Activated CD4-positive, alpha-beta T cell treated with anti-CD3 and anti-CD28 coated beads for 36 hours (primary cell): ENCODE results near the gene PHC1. TPM values are rescaled to one million over a fixed set of nuclear protein-coding genes. Genes with fewer than 3 reads are reported as not detected.
"Not testable (repeated sequence)": the region's sequence is repeated elsewhere in the genome, so short reads cannot be mapped to it uniquely, and the experiment has no call there.

ENCODE experiments used
- ATAC-seq: fragments of 200-7000 bp; cut with Tn5 transposase; one replicate; pipeline ENCODE4 v1.10.0; 2021; ENCODE audit warnings: mild to moderate bottlenecking, moderate library complexity
- CTCF ChIA-PET: fragments of 350-600 bp; sonication (Branson Sonifier 250); formaldehyde crosslinking; loops from one replicate; lab custom pipeline; 2021; ENCODE audit warnings: antibody characterized with exemption; lab: Charles Lee
- POLR2A ChIA-PET: fragments of 350-600 bp; sonication (Branson Sonifier 250); formaldehyde crosslinking; loops from one replicate; lab custom pipeline; 2021; ENCODE audit warnings: antibody characterized with exemption, inconsistent platforms; lab: Charles Lee
- DNase-seq: peaks from one replicate; pipeline ENCODE4 v3.0.0-alpha.2; 2020
- H3K27ac Mint-ChIP-seq: one replicate; pipeline ENCODE4 v1.8.0; 2021; ENCODE audit warnings: mixed read lengths
- H3K27me3 Mint-ChIP-seq: one replicate; pipeline ENCODE4 v1.8.0; 2021; ENCODE audit warnings: mixed read lengths
- H3K36me3 Mint-ChIP-seq: one replicate; pipeline ENCODE4 v1.8.0; 2021; ENCODE audit warnings: low read depth, mixed read lengths
- H3K4me1 Mint-ChIP-seq: one replicate; pipeline ENCODE4 v1.8.0; 2021; ENCODE audit warnings: mixed read lengths
- H3K4me3 Mint-ChIP-seq: one replicate; pipeline ENCODE4 v1.8.0; 2021; ENCODE audit warnings: mild to moderate bottlenecking, moderate library complexity, mixed read lengths
- H3K9me3 Mint-ChIP-seq: one replicate; pipeline ENCODE4 v1.8.0; 2021; ENCODE audit warnings: low read depth, mixed read lengths
- intact Hi-C, 2 experiments: fragments of 100-400 bp; cut with DNase I in 1 of 2; cut with micrococcal nuclease in 1 of 2; formaldehyde crosslinking; loops; one replicate each; pipeline versions ENCODE4 v1.14.2 to v1.15.1; 2022 to 2024; cut with DNase I, micrococcal nuclease
- total RNA-seq, 2 experiments: library from RNA; stranded (reverse); gene quantifications; one replicate each; pipeline ENCODE4 v1.2.3, GENCODE V29; 2021

Gene PHC1
- 10 to 100 TPM; 17.1 to 21.9 TPM for total RNA-seq

GRCh38 chr12:8914033-8914715 lies at the start of gene PHC1:
TSS of gene PHC1 (plus strand) at chr12:8914509. CDS start at chr12:8917678, 3,169 bp downstream.
- Mint-ChIP-seq H3K4me3 (peak within 1 kb of the TSS; percentile 82), H3K4me1 (peaks cover 12% of the 10 kb centered on the region), H3K27ac (peak within 1 kb of the TSS; percentile 79)
- H3K27me3 Mint-ChIP-seq, H3K36me3 Mint-ChIP-seq, POLR2A ChIA-PET, H3K9me3 Mint-ChIP-seq: not testable (repeated sequence)
- intact Hi-C loops: loop anchor here (1.0 to 2.0 kb wide), 3 partner anchors 35 to 217 kb away; partner anchors contain the start of genes M6PR (in 1 of the 2) and RIMKLB (in 1 of the 2)
- CTCF ChIA-PET: interaction anchor here (0.6 to 2.9 kb wide), 10 partner anchors 20 to 288 kb away, joined by 3 to 16 read pairs (median 4); no protein-coding TSS in a partner anchor
- DNase-seq: peak; percentile 84
- peak; percentile 75 for ATAC-seq

GRCh38 chr12:8866429-8866828 lies 47.9 kb upstream of the PHC1 start:
- no peaks in the 10 kb centered on the region for H3K4me1 Mint-ChIP-seq
- no peak for ATAC-seq
- POLR2A ChIA-PET: no interaction called here
- no peak for DNase-seq
- H3K9me3 Mint-ChIP-seq: no peaks in the 10 kb centered on the region
- no peaks in the 10 kb centered on the region for H3K36me3 Mint-ChIP-seq
- intact Hi-C loops: no loop called here
- H3K4me3 Mint-ChIP-seq: no peak overlapping the region
- CTCF ChIA-PET: interaction anchor here (1.1 kb wide), 1 partner anchor 185 kb away, joined by 3 read pairs; no protein-coding TSS in a partner anchor
- H3K27ac Mint-ChIP-seq: no peak overlapping the region
- no peaks in the 10 kb centered on the region for H3K27me3 Mint-ChIP-seq

GRCh38 chr12:8867009-8867408 lies 47.3 kb upstream of the PHC1 start:
- DNase-seq (no peak), ATAC-seq (no peak)
- H3K4me1 Mint-ChIP-seq: no peaks in the 10 kb centered on the region
- intact Hi-C loops: no loop called here
- POLR2A ChIA-PET: no interaction called here
- H3K27me3 Mint-ChIP-seq: no peaks in the 10 kb centered on the region
- H3K9me3 Mint-ChIP-seq: no peaks in the 10 kb centered on the region
- H3K36me3 Mint-ChIP-seq: no peaks in the 10 kb centered on the region
- H3K27ac Mint-ChIP-seq: no peak overlapping the region
- CTCF ChIA-PET: interaction anchor here (1.1 kb wide), 1 partner anchor 185 kb away, joined by 3 read pairs; no protein-coding TSS in a partner anchor
- no peak overlapping the region for H3K4me3 Mint-ChIP-seq

- intact Hi-C loops: no loop called here
- CTCF ChIA-PET: interaction anchor here (2.5 kb wide), 1 partner anchor 8 kb away, joined by 19 read pairs; no protein-coding TSS in a partner anchor
These were observed 46.5 kb upstream of the PHC1 start for GRCh38 chr12:8867786-8868185.

GRCh38 chr12:8870586-8870985 lies 43.7 kb upstream of the PHC1 start:
- Mint-ChIP-seq H3K4me1 (no peaks in the 10 kb centered on the region), H3K4me3 (no peak overlapping the region), H3K36me3 (no peaks in the 10 kb centered on the region), H3K27ac (no peak overlapping the region), H3K9me3 (no peaks in the 10 kb centered on the region), H3K27me3 (no peaks in the 10 kb centered on the region)
- DNase-seq: no peak
- ChIA-PET POLR2A (no interaction called here), CTCF (interaction anchor here (0.6 kb wide), 1 partner anchor 87 kb away, joined by 3 read pairs; no protein-coding TSS in a partner anchor)
- ATAC-seq: no peak
- intact Hi-C loops: no loop called here

More at GRCh38 chr12:8867786-8868185, 46.5 kb upstream of the PHC1 start:
- no peak overlapping the region for H3K27ac Mint-ChIP-seq
- no peak overlapping the region for H3K4me3 Mint-ChIP-seq
- ATAC-seq: no peak
- POLR2A ChIA-PET: no interaction called here
- H3K9me3 Mint-ChIP-seq: no peaks in the 10 kb centered on the region
- no peaks in the 10 kb centered on the region for H3K27me3 Mint-ChIP-seq
- H3K36me3 Mint-ChIP-seq: no peaks in the 10 kb centered on the region
- H3K4me1 Mint-ChIP-seq: no peaks in the 10 kb centered on the region
- DNase-seq: no peak

- CTCF ChIA-PET: interaction anchor here (0.6 kb wide), 1 partner anchor 88 kb away, joined by 3 read pairs; no protein-coding TSS in a partner anchor
- no peak overlapping the region for H3K27ac Mint-ChIP-seq
- no peak overlapping the region for H3K4me3 Mint-ChIP-seq
- ATAC-seq: no peak
- DNase-seq: no peak
- POLR2A ChIA-PET: no interaction called here
- H3K4me1 Mint-ChIP-seq: no peaks in the 10 kb centered on the region
- intact Hi-C loops: no loop called here
- H3K27me3 Mint-ChIP-seq: no peaks in the 10 kb centered on the region
- no peaks in the 10 kb centered on the region for H3K9me3 Mint-ChIP-seq
- H3K36me3 Mint-ChIP-seq: no peaks in the 10 kb centered on the region
These were observed 43.2 kb upstream of the PHC1 start for GRCh38 chr12:8871068-8871467.

- Mint-ChIP-seq H3K36me3 (no peaks in the 10 kb centered on the region), H3K27me3 (no peaks in the 10 kb centered on the region), H3K27ac (no peak overlapping the region), H3K9me3 (no peaks in the 10 kb centered on the region), H3K4me3 (no peak overlapping the region), H3K4me1 (peaks cover 6% of the 10 kb centered on the region)
- CTCF ChIA-PET: no interaction called here
- DNase-seq: no peak
- ATAC-seq: no peak
- POLR2A ChIA-PET: no interaction called here
- intact Hi-C loops: no loop called here
These were observed 37.4 kb upstream of the PHC1 start for GRCh38 chr12:8876887-8877286.

- H3K27ac Mint-ChIP-seq: no peak overlapping the region
These were observed 27.6 kb upstream of the PHC1 start for GRCh38 chr12:8886502-8887284.

GRCh38 chr12:8887285-8887715 lies 27.0 kb upstream of the PHC1 start:
- Mint-ChIP-seq H3K27ac (no peak overlapping the region), H3K27me3 (no peaks in the 10 kb centered on the region), H3K9me3 (no peaks in the 10 kb centered on the region), H3K36me3 (no peaks in the 10 kb centered on the region), H3K4me1 (peaks cover 3% of the 10 kb centered on the region), H3K4me3 (no peak overlapping the region)
- ChIA-PET CTCF (interaction anchor here (1.2 kb wide), 1 partner anchor 62 kb away, joined by 4 read pairs; the partner anchor contains the start of gene M6PR), POLR2A (no interaction called here)
- DNase-seq: no peak
- intact Hi-C loops: loop anchor here in 1 of 2 experiments (5.0 kb wide), 1 partner anchor 110 kb away; no protein-coding TSS in a partner anchor
- no peak for ATAC-seq

More at GRCh38 chr12:8886502-8887284, 27.6 kb upstream of the PHC1 start:
- DNase-seq (no peak), ATAC-seq (no peak)
- intact Hi-C loops: loop anchor here in 1 of 2 experiments (5.0 kb wide), 1 partner anchor 109 kb away; no protein-coding TSS in a partner anchor
- no peaks in the 10 kb centered on the region for H3K36me3 Mint-ChIP-seq
- no peak overlapping the region for H3K4me3 Mint-ChIP-seq
- no peaks in the 10 kb centered on the region for H3K9me3 Mint-ChIP-seq
- POLR2A ChIA-PET: no interaction called here
- no peaks in the 10 kb centered on the region for H3K27me3 Mint-ChIP-seq
- peaks cover 3% of the 10 kb centered on the region for H3K4me1 Mint-ChIP-seq
- CTCF ChIA-PET: interaction anchor here (1.1 to 1.8 kb wide), 4 partner anchors 8 to 178 kb away, joined by 4 to 5 read pairs (median 4); partner anchors contain the start of gene M6PR

- POLR2A ChIA-PET: no interaction called here
- Mint-ChIP-seq H3K27ac (no peak overlapping the region), H3K36me3 (no peaks in the 10 kb centered on the region)
These were observed 23.8 kb upstream of the PHC1 start for GRCh38 chr12:8890313-8891085.

More at GRCh38 chr12:8890313-8891085, 23.8 kb upstream of the PHC1 start:
- CTCF ChIA-PET: interaction anchor here (0.6 to 3.0 kb wide), 53 partner anchors 9 to 1789 kb away, joined by 3 to 44 read pairs (median 4); partner anchors contain the start of gene PHC1
- intact Hi-C loops: loop anchor here (1.0 to 5.0 kb wide), 7 partner anchors 158 to 346 kb away; partner anchors contain the start of gene RIMKLB (in 1 of the 2)
- Mint-ChIP-seq H3K9me3 (no peaks in the 10 kb centered on the region), H3K4me1 (peaks cover 3% of the 10 kb centered on the region), H3K4me3 (peak overlapping the region; percentile 72), H3K27me3 (no peaks in the 10 kb centered on the region)
- DNase-seq (peak; percentile 75), ATAC-seq (peak; percentile 74)
